Liver (tissue), 9 donors: ENCODE results near the gene BTBD9. TPM values are rescaled to one million over a fixed set of nuclear protein-coding genes. Genes with fewer than 3 reads are reported as not detected.

Experiments
- DNase-seq: peaks from one replicate; pipeline ENCODE4 v3.0.0-alpha.2; 2017; ENCODE audit warnings: low spot score
- H3K27ac ChIP-seq, 2 donors: one replicate each; pipeline ENCODE4 v1.7.0; 2013; ENCODE audit warnings: inconsistent platforms in 2 of 2, low read length in 2 of 2, control low read depth in 1 of 2, low read depth in 1 of 2, mild to moderate bottlenecking in 1 of 2
- H3K27me3 ChIP-seq, 4 donors: one replicate each; pipeline versions ENCODE4 v1.6.1 to v1.7.0; 2013; ENCODE audit warnings: low read length in 3 of 4, inconsistent platforms in 1 of 4, mild to moderate bottlenecking in 1 of 4, moderate library complexity in 1 of 4; ENCODE audit not compliant: control insufficient read depth in 4 of 4, insufficient read depth in 4 of 4
- H3K36me3 ChIP-seq, 4 donors: one replicate each; pipeline versions ENCODE4 v1.6.1 to v1.7.0; 2013; ENCODE audit warnings: low read length in 3 of 4, mild to moderate bottlenecking in 3 of 4, low read depth in 1 of 4, moderate library complexity in 1 of 4; ENCODE audit not compliant: control insufficient read depth in 4 of 4, insufficient read depth in 3 of 4
- H3K4me1 ChIP-seq, 4 donors: one replicate each; pipeline versions ENCODE4 v1.6.1 to v1.7.0; 2013; ENCODE audit warnings: low read length in 3 of 4, mild to moderate bottlenecking in 3 of 4, moderate library complexity in 1 of 4; ENCODE audit not compliant: control insufficient read depth in 4 of 4, insufficient read depth in 4 of 4
- H3K4me3 ChIP-seq, 3 donors: one replicate each; pipeline versions ENCODE4 v1.6.1 to v1.7.0; 2013; ENCODE audit warnings: low read length in 3 of 3, control low read depth in 1 of 3, low read depth in 1 of 3, mild to moderate bottlenecking in 1 of 3
- H3K9ac ChIP-seq, 2 donors: one replicate each; pipeline ENCODE4 v1.7.0; 2013; ENCODE audit warnings: low read length in 2 of 2, mild to moderate bottlenecking in 2 of 2, moderate library complexity in 2 of 2, control low read depth in 1 of 2, low read depth in 1 of 2
- H3K9me3 ChIP-seq, 4 donors: one replicate each; pipeline versions ENCODE4 v1.6.1 to v1.7.0; 2013; ENCODE audit warnings: low read length in 3 of 4; ENCODE audit not compliant: control insufficient read depth in 4 of 4
- ATF3 ChIP-seq: IDR thresholded peaks from 2 replicates; pipeline ENCODE4 v1.6.1; 2016; ENCODE audit warnings: antibody characterized with exemption
- CTCF ChIP-seq: fragments of 150-350 bp; IDR thresholded peaks from 2 replicates; pipeline ENCODE4 v1.5.1; 2017; ENCODE audit warnings: improper control_type of control experiment, low read depth, low read length; ENCODE audit not compliant: missing input control
- EGR1 ChIP-seq, 2 donors: IDR thresholded peaks; 2 replicates each; pipeline ENCODE4 v1.6.1; 2016 to 2018; ENCODE audit warnings: antibody characterized with exemption in 2 of 2, low read depth in 2 of 2
- FOXA1 ChIP-seq: IDR thresholded peaks from 2 replicates; pipeline ENCODE4 v1.6.1; 2016; ENCODE audit warnings: antibody characterized with exemption
- FOXA2 ChIP-seq: IDR thresholded peaks from 2 replicates; pipeline ENCODE4 v1.6.1; 2016; ENCODE audit warnings: antibody characterized with exemption
- GABPA ChIP-seq, 2 donors: IDR thresholded peaks in 1 of 2; conservative IDR thresholded peaks in 1 of 2; 2 replicates each; pipeline ENCODE4 v1.6.1; 2016; ENCODE audit warnings: antibody characterized with exemption in 2 of 2, mild to moderate bottlenecking in 1 of 2, moderate library complexity in 1 of 2
- HNF4A ChIP-seq, 2 donors: conservative IDR thresholded peaks; 2 replicates each; pipeline ENCODE4 v1.6.1; 2016; ENCODE audit warnings: antibody characterized with exemption in 2 of 2, mild to moderate bottlenecking in 2 of 2
- HNF4G ChIP-seq: IDR thresholded peaks from 2 replicates; pipeline ENCODE4 v1.6.1; 2016; ENCODE audit warnings: antibody characterized with exemption
- JUND ChIP-seq, 2 donors: IDR thresholded peaks; 2 replicates each; pipeline ENCODE4 v1.6.1; 2016; ENCODE audit warnings: antibody characterized with exemption in 2 of 2
- NR2F2 ChIP-seq: IDR thresholded peaks from 2 replicates; pipeline ENCODE4 v1.6.1; 2016; ENCODE audit warnings: antibody characterized with exemption
- RAD21 ChIP-seq, 2 donors: IDR thresholded peaks; 2 replicates each; pipeline ENCODE4 v1.6.1; 2016; ENCODE audit warnings: antibody characterized with exemption in 2 of 2, mild to moderate bottlenecking in 2 of 2
- REST ChIP-seq: IDR thresholded peaks from 2 replicates; pipeline ENCODE4 v1.6.1; 2016; ENCODE audit warnings: antibody characterized with exemption, mild to moderate bottlenecking
- RXRA ChIP-seq, 2 donors: IDR thresholded peaks; 2 replicates each; pipeline ENCODE4 v1.6.1; 2017 to 2018; ENCODE audit warnings: antibody characterized with exemption in 2 of 2, mild to moderate bottlenecking in 1 of 2
- SP1 ChIP-seq: IDR thresholded peaks from 2 replicates; pipeline ENCODE4 v1.6.1; 2018; ENCODE audit warnings: antibody characterized with exemption, mild to moderate bottlenecking
- TAF1 ChIP-seq: conservative IDR thresholded peaks from 2 replicates; pipeline ENCODE4 v1.6.1; 2016; ENCODE audit warnings: antibody characterized with exemption, mild to moderate bottlenecking
- YY1 ChIP-seq: IDR thresholded peaks from 2 replicates; pipeline ENCODE4 v1.6.1; 2016; ENCODE audit warnings: antibody characterized with exemption, mild to moderate bottlenecking
- ZBTB33 ChIP-seq: IDR thresholded peaks from 2 replicates; pipeline ENCODE4 v1.6.1; 2016; ENCODE audit warnings: antibody characterized with exemption
- WGBS: extraction: QIAGEN DNeasy Blood & Tissue Kit; methylation state at CpG from one replicate; pipeline ENCODE4 v1.1.7; 2013; 5-methylcytosine and 5-hydroxymethylcytosine counted together
- polyA plus RNA-seq, 2 donors: library from polyadenylated mRNA; stranded (reverse) in 1 of 2; unstranded in 1 of 2; fragments of 200-250 nt in 1 of 2; fragments of >200 nt in 1 of 2; fragmentation: Nextera tagmentation in 1 of 2; extraction: Ambion mirVana in 1 of 2; gene quantifications; one replicate each; pipeline versions ENCODE4 v1.2.1 to v1.2.3, GENCODE V29; 2013 to 2015
- total RNA-seq, 2 donors: library from RNA; depleted of rRNA; stranded (reverse); fragments of >200 nt; gene quantifications; one replicate each; pipeline ENCODE4 v1.2.3, GENCODE V29; 2014
- TF ChIP-seq, protein P1 (sequence below): IDR thresholded peaks from 2 replicates; pipeline ENCODE4 v1.6.1; 2016; ENCODE audit warnings: antibody characterized with exemption
- donor health status: healthy.
- donor health status: healthy.
- donor health status: healthy.
- donor health status: healthy.
- donor health status: healthy.

BTBD9 gene
- total and polyA plus RNA-seq, 4 donors = 2.0 to 12.4 (median 5.7) TPM

- Histone ChIP-seq H3K4me3 (no peak overlapping the region), H3K27me3 (no peaks in the 10 kb centered on the region), H3K36me3 (no peaks in the 10 kb centered on the region), H3K9ac (no peak overlapping the region), H3K9me3 (no peaks in the 10 kb centered on the region), H3K4me1 (peaks cover 0 to 2% (median 0%) of the 10 kb centered on the region in 4 donors), H3K27ac (no peak overlapping the region)
- WGBS = 89% methylated on average over 5 of the region's 5 CpGs
- DNase-seq = no peak
- TF ChIP-seq ATF3 = no peak
- no peak for TF ChIP-seq JUND (IDR thresholded peaks at IDR 0.05)
- TF ChIP-seq HNF4A (conservative IDR thresholded peaks at IDR 0.05) = no peak
- TF ChIP-seq TAF1 = no peak
- no peak for TF ChIP-seq ZBTB33
- TF ChIP-seq, protein P1, sequence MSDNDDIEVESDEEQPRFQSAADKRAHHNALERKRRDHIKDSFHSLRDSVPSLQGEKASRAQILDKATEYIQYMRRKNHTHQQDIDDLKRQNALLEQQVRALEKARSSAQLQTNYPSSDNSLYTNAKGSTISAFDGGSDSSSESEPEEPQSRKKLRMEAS = no peak
- no peak for TF ChIP-seq FOXA1
- no peak for TF ChIP-seq SP1
- TF ChIP-seq NR2F2 = no peak
- no peak for TF ChIP-seq GABPA (IDR thresholded peaks at IDR 0.05 in 1 of 2, conservative IDR thresholded peaks at IDR 0.05 in 1 of 2)
- no peak for TF ChIP-seq RAD21 (IDR thresholded peaks at IDR 0.05)
- TF ChIP-seq REST = no peak
- TF ChIP-seq RXRA (IDR thresholded peaks at IDR 0.05) = no peak
- TF ChIP-seq CTCF = no peak
- TF ChIP-seq HNF4G = no peak
- no peak for TF ChIP-seq YY1
- no peak for TF ChIP-seq EGR1 (IDR thresholded peaks at IDR 0.05; ENCODE audit: low read depth in 2 of 2)
- no peak for TF ChIP-seq FOXA2
Observed at GRCh38 chr6:38505826-38506225, 133.9 kb downstream of the BTBD9 start.
